GM18870 (cell line): ENCODE results near the gene TBC1D19.

Experiments
- ATAC-seq: cut with Tn5 transposase; IDR thresholded peaks from one replicate; pipeline ENCODE4 v1.9.1; 2021; ENCODE audit warnings: moderate library complexity; ENCODE audit not compliant: unreplicated experiment

TBC1D19 gene

DNA sequence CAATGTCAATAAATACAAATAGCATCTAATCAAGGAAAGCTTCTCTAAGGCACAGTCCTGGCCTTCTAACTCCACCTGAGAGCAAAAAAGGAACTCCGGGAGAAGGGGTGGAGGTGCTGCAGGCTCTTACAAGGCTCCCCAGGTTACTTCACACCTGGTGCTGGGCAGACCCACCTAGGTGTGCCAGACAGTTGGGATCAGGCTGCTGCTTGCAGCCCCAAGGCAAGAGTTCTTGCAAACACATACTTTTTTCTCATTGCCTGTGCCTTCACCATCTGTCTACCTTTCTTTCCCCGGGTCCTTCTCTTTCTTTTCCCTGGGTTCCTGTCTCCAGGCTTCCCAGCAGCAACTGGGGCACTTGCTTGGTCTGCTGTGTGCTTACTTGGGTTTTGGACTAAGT lies 195.3 kb downstream of the TBC1D19 start:
- ATAC-seq: no peak

DNA sequence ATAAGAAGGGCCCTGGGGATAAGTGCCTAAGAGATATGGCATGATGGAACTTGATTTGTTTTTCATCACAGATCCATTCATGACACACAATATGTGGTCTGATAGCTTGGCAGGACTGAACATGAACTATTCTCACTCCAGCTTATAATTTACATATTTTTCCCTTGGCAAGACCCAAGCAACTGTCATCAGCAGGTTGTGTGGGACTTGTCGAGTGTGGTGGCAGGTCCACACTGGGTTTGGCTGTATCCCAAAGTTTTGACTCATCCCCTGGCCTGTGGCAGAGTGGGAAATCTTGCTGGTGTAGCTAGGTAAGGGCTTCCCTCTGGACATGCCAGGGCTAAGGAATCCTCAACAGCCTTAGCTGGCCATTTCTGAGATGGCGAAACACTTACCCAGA lies 195.8 kb downstream of the TBC1D19 start:
- ATAC-seq: no peak

DNA sequence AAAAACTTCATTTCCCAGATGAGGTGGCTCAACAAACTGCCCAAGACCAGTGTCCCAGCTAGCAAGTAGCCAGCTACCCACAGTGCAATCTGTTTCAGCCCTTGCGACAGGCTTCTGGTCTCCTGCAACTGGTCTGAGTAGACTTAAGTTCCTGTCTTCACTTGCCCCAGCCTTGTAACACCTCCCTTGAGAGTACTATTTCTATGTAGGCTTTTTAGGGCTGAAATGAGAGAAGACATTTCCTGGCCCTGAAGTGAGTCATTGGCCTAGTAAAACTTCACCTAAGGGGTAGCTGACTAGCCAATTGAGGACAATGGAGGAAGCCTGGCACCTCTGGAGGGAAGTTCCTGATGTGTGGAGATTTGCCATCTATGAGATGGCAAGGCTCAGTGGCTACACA lies 196.7 kb downstream of the TBC1D19 start:
- ATAC-seq: peak; percentile 80

DNA sequence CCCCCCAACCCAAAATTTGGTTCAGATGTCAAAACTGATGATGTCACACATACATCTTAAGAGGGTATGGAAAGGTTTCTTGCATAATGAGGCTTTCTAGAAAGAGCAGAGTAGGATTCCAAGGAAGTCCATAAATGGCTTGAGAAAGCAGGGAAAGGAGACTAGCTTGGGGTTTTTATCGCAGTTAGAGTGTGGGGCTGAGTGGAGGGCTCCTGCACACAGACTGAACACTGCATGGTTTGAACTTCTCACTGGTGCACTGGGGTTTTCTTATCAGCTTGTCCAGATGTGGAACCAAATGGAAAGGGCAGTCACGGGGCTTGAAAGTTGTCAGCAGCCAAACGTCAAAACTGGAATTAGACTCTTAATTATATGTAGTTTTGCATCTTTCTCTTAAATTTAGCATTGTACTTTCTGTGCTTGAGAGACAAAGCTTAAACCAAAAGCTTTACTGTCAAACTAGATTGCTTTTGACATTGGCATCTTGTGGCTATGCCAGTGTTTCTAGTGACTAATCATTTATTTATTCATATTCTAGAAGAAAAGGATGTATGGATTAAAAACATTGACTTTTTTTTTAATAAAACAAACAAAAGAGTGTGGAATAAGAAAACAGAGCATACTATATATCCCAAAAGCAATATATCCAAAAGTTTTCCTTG lies 198.4 kb downstream of the TBC1D19 start:
- no peak for ATAC-seq

DNA sequence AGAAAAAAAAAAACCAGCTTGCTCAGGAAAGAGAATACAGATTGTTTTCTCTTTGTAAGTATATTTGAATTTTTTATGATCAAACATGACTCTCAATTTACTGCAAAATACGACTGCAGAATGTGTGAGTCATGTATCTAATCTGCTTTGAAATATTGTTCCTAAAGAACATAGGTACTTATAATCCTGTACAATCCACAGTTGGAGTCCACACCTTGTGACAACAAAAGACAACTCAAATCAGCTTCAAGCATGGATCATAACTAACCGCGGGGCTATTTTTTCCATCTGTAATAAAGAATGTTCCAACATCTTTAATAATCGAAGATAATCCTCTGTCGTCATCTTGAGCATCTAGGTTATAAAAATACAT lies 198.9 kb downstream of the TBC1D19 start:
- no peak for ATAC-seq

DNA sequence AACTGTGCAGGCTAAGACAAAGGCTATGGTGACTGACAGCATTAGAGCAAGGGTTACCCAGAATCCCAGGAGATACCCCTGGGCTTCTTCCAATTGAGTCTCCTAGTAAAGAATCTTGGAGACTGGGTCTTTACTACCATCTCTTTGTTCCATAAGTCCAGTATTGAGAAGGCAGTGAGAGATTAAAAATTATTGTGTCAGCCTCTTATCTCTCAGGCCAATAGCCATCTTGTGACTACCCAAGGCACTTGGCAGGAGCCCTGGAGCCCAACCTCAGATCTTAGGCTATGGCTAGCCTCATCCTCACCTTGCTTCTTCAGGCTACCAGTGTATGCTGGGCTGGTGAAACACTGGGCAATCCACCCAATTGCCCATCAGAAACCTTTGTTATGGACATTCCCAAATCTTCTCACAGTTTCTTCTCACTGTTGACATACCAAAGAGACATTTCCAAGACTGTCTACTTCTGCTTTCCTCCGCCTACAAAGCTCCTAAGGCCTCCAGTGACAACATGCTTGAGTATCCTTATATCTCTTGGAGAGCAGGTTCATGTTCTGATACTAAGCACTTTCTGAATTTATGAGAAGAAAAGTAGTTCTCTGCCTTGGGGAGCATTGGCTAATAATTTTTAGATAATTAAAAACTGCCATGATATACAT lies 200.5 kb downstream of the TBC1D19 start:
- ATAC-seq: no peak

DNA sequence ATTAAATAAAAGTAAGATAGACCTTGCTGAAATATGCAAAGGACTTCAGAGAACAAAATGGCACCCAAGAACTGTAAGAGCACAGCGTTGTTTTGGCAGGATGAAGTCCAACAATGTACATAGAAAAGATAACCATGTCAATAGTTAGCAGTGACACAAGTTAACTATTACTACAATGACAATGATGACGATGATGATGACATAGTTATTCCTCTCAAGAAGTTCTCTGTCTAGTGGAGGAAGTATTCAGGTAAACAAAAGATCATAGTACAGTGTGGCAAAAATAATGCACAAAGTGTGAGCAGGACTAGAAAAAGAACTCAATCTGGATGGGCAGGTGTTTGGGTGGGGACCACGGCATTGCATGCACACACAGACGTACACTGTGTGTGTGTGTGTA lies 201.4 kb downstream of the TBC1D19 start:
- ATAC-seq: no peak

DNA sequence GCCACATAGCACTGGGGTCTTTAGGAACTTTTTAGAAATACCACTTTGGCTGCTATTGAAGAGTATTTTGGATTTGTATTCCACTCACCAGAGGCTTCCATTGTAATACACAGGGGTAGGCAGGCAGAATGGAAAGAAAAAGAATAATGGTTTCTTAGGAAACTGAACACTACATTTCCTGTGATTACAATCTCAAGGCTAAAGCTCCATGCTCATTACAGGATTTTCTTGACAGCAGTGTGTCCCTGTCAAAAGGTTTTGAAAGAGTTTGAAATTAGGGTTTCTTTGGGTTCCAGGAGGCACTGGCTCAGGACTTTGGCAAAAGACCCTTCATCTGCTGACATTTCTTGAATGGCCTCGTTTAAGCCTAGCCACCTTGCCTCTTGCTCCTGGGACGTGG lies 201.9 kb downstream of the TBC1D19 start:
- no peak for ATAC-seq

DNA sequence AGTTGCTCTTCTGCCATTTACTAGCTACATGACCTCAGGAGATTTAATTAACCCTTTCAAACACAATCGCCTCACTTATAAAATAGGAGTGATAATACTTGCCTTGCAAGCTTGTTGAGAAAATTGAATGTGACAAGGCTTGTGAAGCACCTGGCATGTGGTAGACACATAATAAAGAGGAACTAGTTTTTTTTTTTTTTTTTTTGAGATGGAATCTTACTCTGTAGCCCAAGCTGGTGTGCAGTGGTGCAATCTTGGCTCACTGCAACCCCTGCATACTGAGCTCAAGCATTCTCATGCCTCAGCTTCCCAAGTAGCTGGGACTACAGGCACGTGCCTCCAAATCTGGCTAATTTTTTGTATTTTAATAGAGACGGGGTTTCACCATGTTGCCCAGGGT lies 203.0 kb downstream of the TBC1D19 start:
- ATAC-seq: no peak

DNA sequence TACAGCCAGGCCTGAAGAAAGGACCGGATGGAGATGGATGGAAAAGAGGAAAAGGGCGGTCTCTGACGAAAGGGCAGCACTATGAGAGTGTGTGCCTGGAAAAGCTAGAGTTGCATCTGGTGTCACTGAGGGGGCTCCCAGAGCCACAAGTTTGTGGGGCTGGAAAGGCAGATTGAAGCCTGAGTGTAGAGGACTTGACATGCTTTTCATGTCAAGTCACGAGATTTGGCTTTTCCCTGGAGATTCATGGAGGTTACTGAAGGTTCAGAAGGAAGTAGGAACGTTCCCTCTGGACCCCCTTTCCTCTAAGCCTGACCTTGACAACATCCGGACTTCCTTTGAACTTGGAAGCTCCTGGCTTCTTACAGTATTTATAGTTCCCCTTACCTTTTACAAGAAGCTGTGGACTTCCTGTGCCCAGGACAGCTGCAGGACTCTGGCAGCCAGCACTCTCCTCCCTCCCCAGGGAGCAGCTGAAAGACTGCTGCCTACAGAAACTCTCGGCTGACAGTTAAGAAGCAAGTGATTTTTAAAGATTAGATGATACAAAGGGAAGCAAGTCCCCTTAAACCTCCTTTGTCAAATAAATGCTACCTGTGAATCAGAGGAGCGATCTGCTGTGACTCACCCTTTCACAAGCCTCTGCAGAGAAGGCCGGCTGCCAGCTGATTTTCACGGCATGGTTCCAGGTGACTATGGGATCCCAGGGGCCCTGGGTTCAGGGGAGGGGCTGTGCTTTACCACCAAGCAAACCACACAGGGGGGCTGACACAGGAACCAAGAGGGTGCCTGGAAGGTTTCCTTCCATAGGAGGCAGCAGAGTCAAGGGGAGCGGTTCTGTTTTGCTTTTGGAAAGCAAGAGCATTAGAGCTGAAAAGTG lies 203.8 kb downstream of the TBC1D19 start:
- peak; percentile 49 for ATAC-seq

DNA sequence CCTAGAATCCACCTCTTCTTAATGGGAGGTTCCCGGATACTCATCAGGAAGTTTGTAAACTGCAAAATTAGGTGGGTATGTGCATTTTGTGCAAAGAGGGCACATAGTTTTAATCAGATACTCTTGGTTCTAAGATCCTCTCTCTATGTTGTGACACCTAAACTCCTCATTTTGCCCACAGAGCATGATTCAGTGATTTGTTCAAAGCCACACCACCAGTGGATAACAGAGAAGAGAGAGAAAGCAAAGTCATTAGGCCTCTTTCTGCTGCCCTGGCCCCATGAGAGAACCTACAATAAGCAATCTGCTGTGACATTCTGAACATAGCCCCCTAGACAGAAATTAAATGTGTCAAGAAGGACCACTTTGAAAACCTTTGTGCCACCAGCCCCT lies 204.5 kb downstream of the TBC1D19 start:
- no peak for ATAC-seq

DNA sequence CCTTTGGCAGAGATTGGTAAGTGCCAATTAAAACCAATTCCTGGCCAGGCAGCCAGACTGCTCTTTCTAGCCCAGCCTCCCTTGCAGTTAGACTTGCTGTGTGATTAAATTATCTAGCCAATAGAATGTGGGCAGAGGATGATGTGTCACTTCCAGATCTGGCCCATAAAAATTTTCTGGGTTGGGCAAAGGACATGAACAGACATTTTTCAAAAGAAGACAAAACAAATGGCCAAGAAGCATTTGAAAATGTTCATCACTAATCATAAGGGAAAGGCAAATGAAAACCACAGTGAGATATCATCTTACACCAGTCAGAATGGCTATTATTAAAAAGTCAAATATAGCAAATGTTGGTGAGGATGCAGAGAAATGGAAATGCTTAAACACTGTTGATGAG lies 205.3 kb downstream of the TBC1D19 start:
- ATAC-seq: no peak

DNA sequence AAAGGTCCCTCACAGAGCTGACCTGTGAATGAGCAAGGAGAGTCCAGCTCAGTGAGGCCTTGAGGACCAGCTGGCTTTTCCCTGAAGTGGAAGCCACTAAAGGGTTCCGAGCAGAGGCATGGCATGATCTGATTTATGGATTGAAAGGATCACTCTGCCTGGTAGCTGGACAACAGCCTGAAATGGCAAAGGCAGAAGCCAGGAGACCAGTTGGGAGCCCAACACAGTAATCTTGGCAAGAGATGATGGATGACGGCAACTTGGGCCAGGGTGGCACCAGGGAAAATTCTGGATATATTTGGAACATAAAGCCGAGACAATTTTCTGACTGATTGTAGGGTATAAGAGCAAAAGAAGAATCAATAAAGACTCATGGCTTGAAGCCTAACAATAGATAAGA lies 207.5 kb downstream of the TBC1D19 start:
- ATAC-seq: no peak

DNA sequence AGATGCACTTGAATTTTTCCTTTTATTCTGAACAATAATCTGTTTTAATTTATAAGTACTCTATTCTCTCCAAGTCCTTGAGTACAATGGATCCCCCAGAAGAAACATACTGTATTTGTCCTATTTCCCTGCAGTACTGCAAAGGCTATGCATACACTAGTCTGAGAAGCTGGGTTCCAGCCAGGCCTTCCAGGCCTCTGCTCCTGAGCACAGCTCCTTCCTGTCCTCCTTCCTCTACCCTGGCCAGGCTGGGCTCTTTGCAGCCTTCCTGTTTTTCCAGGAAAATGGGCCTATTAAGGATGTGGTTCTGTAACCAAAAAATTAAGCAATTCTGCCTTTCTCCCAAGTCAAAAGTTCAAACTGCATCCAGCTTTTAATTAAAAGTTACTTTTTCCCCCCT lies 208.8 kb downstream of the TBC1D19 start:
- no peak for ATAC-seq

DNA sequence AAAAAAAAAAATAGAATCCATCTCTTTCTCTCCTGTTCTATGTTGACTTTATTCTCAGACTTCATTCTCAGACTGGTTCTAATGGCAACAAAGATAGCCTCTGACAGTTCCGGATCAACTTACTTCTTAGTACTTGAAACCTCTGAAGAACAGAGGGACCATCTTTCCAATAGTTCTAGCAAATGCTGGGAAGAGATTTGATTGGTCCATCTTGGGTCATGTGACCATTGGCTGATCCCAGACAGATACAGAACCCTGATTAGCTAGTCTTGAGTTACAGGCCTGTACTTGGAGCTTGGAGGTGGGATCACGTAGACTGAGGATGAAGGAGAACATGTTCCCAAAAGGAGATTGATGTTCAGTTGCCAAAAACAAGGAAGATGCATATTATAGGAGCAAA lies 209.9 kb downstream of the TBC1D19 start:
- no peak for ATAC-seq

DNA sequence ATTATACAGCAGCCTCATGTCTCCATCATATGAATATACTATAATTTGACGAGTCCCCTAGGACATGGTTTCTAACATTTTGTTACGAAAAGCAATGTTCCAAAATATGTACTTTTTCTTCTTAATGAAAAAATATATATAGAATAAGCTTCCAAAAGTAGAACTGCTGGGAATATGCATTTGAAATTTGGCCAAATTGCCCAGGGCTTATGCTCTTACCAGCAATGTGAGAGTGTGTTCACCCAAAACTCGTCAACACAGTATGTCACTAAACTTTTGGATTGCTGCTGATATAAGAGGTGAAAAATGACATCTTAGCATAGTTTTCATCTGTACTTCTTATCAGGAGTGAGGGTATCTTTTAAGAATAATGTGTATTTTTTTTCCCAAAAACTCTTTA lies 212.2 kb downstream of the TBC1D19 start:
- no peak for ATAC-seq

DNA sequence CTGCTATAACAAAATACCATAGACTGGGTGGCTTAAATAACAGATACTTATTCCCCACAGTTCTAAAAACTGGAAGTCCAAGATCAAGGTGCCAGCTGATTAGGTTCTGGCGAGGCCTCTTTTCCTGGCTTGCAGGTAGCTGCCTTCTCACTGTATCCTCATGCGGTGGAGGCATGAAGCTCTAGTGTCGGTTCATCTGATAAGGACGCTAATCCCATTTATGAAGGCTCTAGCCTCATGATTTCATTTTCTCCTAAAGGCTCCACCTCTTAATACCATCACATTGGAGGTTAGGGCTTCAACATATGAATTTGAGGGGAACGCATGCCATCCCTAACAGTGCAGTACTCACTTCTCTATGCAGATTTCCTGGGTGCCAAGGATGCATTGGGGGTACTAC lies 218.9 kb downstream of the TBC1D19 start:
- no peak for ATAC-seq

DNA sequence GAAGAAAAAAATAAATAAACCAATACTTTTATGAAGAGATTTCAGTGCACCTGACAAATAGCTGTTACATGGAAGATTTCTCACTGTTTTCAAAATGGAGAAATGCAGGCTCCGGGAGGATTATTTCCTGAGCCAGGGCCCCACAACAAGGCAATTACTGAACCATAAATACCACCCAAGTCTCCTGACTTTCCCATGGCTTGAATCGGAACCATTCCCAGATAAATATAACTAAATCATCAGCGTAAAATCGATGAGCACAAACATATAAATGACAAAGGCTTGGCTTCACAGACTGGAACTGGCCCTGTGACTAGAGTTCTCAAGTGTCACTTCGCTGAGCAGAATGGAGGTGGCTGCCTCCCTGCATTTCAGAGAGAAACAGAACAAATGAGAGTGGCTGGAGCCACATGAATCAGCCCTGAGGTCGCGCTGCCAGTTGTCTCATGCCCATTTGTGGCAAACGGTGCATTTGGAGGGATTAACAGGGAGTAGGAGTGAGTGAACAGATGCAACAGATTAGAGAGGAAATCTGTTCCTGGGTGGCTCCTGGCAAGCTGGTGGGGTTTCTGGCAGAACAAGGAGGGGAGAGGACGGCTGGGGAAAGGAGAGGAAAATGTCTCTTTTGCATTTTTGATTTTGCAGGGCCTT lies 219.5 kb downstream of the TBC1D19 start:
- ATAC-seq: no peak

DNA sequence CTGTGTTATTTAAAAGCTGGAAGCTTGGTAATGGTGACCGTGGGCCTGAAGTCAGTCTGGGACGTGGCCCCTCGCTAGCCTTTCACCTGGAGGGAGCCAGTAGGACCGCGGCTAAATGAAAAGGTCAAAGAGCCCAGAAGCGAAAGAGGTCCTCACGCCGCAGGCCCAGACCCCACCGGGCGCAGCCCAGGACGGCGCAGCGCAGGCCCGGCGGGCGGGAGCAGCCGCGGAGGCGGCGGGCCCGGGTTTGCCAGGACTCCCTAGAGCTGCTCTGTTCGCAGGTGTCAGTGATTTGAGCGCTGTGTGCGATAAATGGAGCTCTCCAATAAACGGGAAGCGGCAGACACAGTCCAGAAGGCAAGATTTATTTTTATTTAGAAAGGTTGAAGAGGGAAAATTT lies 220.6 kb downstream of the TBC1D19 start:
- no peak for ATAC-seq

DNA sequence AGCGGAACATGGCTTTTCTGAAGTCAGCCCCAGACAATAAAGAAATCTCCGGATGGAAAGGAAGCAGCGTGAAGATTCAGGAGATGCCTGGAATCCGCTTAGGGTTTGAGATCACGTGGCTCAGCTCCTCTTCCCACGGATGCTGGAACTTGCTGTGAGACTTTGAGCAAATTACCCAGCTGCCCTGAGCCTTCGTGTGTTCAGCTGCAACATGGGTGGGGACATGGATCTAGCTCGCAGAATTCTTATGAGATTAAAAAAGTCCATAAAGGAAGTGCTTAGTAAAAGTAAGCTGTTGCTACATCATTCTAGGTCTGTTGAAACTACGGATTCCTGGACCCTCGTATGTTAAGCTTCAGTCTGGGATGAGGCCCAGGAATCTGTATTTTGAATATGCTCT lies 221.0 kb downstream of the TBC1D19 start:
- no peak for ATAC-seq
